ENCODE data around the gene CD84. TPM values are rescaled to one million over a fixed set of nuclear protein-coding genes. Genes with fewer than 3 reads are reported as not detected.
"Not testable (repeated sequence)": the region's sequence is repeated elsewhere in the genome, so short reads cannot be mapped to it uniquely, and the experiment has no call there.

The CD84 gene
- total RNA-seq, 1 donor from 2014 or later, result not detected

DNA sequence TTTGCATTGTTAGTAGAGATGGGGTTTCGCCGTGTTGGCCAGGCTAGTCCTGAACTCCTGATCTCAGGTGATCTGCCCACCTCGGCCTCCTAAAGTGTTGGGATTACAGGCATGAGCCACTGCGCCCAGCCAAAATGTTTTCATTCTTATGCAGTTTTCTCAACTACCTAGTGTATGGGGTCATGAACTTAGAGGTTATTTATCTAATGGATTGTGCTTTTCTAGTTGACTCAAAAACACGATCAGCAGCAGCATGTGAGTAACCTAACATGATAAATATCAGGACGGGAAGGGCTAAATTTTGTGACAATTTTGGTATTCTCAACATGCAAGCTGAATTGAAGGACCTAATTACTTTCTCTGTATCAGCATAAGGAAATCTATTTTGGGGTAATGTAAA, 9.2 kb upstream of the CD84 start:
- TF ChIP-seq, protein P1, sequence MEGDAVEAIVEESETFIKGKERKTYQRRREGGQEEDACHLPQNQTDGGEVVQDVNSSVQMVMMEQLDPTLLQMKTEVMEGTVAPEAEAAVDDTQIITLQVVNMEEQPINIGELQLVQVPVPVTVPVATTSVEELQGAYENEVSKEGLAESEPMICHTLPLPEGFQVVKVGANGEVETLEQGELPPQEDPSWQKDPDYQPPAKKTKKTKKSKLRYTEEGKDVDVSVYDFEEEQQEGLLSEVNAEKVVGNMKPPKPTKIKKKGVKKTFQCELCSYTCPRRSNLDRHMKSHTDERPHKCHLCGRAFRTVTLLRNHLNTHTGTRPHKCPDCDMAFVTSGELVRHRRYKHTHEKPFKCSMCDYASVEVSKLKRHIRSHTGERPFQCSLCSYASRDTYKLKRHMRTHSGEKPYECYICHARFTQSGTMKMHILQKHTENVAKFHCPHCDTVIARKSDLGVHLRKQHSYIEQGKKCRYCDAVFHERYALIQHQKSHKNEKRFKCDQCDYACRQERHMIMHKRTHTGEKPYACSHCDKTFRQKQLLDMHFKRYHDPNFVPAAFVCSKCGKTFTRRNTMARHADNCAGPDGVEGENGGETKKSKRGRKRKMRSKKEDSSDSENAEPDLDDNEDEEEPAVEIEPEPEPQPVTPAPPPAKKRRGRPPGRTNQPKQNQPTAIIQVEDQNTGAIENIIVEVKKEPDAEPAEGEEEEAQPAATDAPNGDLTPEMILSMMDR (IDR thresholded peaks at IDR 0.05), result no peak
- peaks cover 7% of the 10 kb centered on the region for H3K27me3 Mint-ChIP-seq (ENCODE audit: low read depth)
- peaks cover 3% of the 10 kb centered on the region for H3K36me3 Mint-ChIP-seq (ENCODE audit: low read depth)
- no peak overlapping the region for H3K4me3 Mint-ChIP-seq (ENCODE audit: unreplicated experiment)
- peaks cover 6% of the 10 kb centered on the region for H3K9me3 Mint-ChIP-seq (ENCODE audit: low read depth)
- DNase-seq (ENCODE audit: low spot score), result no peak
- H3K4me1 Mint-ChIP-seq (ENCODE audit: low read depth), result no peaks in the 10 kb centered on the region
- no peak overlapping the region for H3K27ac Mint-ChIP-seq (ENCODE audit: unreplicated experiment)

- TF ChIP-seq, protein P1 (IDR thresholded peaks at IDR 0.05), result no peak
- Mint-ChIP-seq H3K27ac (ENCODE audit: unreplicated experiment) (no peak overlapping the region), H3K4me1 (ENCODE audit: low read depth) (no peaks in the 10 kb centered on the region), H3K36me3 (ENCODE audit: low read depth) (no peaks in the 10 kb centered on the region), H3K27me3 (ENCODE audit: low read depth) (peaks cover 6% of the 10 kb centered on the region), H3K9me3 (ENCODE audit: low read depth) (peaks cover 6% of the 10 kb centered on the region), H3K4me3 (ENCODE audit: unreplicated experiment) (no peak overlapping the region)
- no peak for DNase-seq (ENCODE audit: low spot score)
These were observed 5.5 kb upstream of the CD84 start for GRCh38 chr1:160584784-160585183.

- not testable (repeated sequence) for DNase-seq (ENCODE audit: low spot score); H3K9me3 Mint-ChIP-seq (ENCODE audit: low read depth); H3K27ac Mint-ChIP-seq (ENCODE audit: unreplicated experiment); H3K36me3 Mint-ChIP-seq (ENCODE audit: low read depth); H3K4me3 Mint-ChIP-seq (ENCODE audit: unreplicated experiment); H3K4me1 Mint-ChIP-seq (ENCODE audit: low read depth)
- peaks cover 10% of the 10 kb centered on the region for H3K27me3 Mint-ChIP-seq (ENCODE audit: low read depth)
These were observed 3.7 kb upstream of the CD84 start for GRCh38 chr1:160582976-160583375.

DNA sequence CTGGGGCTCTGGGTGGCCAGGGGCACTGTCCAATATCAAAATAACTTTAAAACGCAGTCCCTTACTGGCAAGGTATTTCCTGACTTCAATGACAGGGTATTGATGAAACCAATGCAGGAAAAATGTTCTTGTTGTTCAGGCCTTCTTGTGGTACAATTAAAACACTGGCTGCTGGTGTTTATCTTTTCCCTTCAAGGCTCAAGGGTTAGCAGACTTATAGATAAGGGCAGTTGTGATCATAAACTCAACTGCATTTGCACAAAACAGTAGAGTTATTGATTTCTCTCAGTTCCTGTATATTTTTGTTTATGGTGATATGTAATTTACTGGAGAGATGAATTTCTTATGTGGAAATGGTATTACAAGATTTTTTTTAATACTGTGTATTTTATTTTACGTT, 2.7 kb upstream of the CD84 start:
- Mint-ChIP-seq H3K27me3 (ENCODE audit: low read depth) (peaks cover 16% of the 10 kb centered on the region), H3K4me1 (ENCODE audit: low read depth) (no peaks in the 10 kb centered on the region), H3K36me3 (ENCODE audit: low read depth) (no peaks in the 10 kb centered on the region), H3K9me3 (ENCODE audit: low read depth) (peaks cover 6% of the 10 kb centered on the region), H3K27ac (ENCODE audit: unreplicated experiment) (no peak overlapping the region), H3K4me3 (ENCODE audit: unreplicated experiment) (no peak overlapping the region)
- no peak for DNase-seq (ENCODE audit: low spot score)
- TF ChIP-seq, protein P1 (IDR thresholded peaks at IDR 0.05), result no peak

DNA sequence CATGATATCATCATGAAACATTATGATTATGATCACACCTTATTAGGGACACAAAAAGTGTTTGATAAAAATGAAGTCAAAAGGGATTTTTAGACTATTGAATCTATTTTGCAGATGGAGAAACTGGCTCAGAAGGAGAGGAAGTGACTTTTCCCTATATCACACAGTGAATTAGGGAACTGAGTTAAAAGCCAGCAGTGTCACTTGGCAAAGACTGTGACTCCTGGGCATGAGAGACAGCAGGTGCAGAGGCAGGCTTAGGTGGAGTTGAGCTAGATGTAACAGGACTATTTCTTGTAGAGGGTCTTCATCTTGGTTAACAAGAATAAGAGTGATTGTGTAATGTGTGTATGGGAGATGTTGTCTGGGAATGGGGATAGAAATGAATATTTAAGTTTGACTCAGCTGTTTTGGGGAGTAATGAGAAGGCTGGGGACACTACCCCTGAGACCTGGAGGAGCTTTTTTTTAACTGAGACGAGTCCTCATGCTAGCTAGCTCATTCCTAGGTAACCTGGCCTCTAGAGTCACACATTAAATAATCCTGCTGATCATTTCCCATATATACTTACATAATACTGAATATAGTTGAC, 1.0 kb upstream of the CD84 start:
- no peak for DNase-seq (ENCODE audit: low spot score)
- Mint-ChIP-seq H3K27ac (ENCODE audit: unreplicated experiment) (no peak overlapping the region), H3K9me3 (ENCODE audit: low read depth) (peaks cover 6% of the 10 kb centered on the region), H3K4me3 (ENCODE audit: unreplicated experiment) (no peak overlapping the region), H3K36me3 (ENCODE audit: low read depth) (no peaks in the 10 kb centered on the region), H3K27me3 (ENCODE audit: low read depth) (peaks cover 19% of the 10 kb centered on the region), H3K4me1 (ENCODE audit: low read depth) (no peaks in the 10 kb centered on the region)
- TF ChIP-seq, protein P1 (IDR thresholded peaks at IDR 0.05), result no peak

- H3K4me3 Mint-ChIP-seq (ENCODE audit: unreplicated experiment), result no peak overlapping the region
- H3K4me1 Mint-ChIP-seq (ENCODE audit: low read depth), result no peaks in the 10 kb centered on the region
- H3K27me3 Mint-ChIP-seq (ENCODE audit: low read depth), result peaks cover 19% of the 10 kb centered on the region
- TF ChIP-seq, protein P1 (IDR thresholded peaks at IDR 0.05), result no peak
- peaks cover 6% of the 10 kb centered on the region for H3K9me3 Mint-ChIP-seq (ENCODE audit: low read depth)
- H3K36me3 Mint-ChIP-seq (ENCODE audit: low read depth), result no peaks in the 10 kb centered on the region
- H3K27ac Mint-ChIP-seq (ENCODE audit: unreplicated experiment), result no peak overlapping the region
- no peak for DNase-seq (ENCODE audit: low spot score)
These were observed 638 bp downstream of the CD84 start for GRCh38 chr1:160578525-160579191.
